GM18508 (cell line): ENCODE results near the gene EIF2D.
"Not testable (repeated sequence)": the region's sequence is repeated elsewhere in the genome, so short reads cannot be mapped to it uniquely, and the experiment has no call there.

Experiments
- ATAC-seq: cut with Tn5 transposase; IDR thresholded peaks from one replicate; pipeline ENCODE4 v1.9.1; 2021; ENCODE audit warnings: moderate number of reproducible peaks; ENCODE audit not compliant: insufficient read depth, unreplicated experiment

The EIF2D gene

DNA sequence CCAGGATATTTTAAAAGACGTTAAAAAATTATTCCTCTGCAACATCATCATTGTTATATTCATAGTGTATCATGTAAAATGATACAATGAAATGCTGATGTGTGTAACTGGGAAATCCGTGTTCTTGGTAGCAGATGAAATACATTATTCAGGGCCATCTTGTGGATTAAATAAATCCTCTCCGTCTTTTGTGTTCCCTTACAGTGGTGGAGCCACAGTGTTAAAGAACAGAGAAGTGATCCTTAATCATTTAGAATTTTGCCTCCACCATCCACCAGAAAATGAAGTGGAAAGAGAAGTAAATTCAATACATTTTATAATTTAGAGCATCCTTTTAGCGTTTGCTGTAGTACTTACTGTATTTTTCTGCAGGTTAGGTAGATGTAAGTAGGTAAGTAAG lies 24.4 kb upstream of the EIF2D start:
- ATAC-seq = no peak

DNA sequence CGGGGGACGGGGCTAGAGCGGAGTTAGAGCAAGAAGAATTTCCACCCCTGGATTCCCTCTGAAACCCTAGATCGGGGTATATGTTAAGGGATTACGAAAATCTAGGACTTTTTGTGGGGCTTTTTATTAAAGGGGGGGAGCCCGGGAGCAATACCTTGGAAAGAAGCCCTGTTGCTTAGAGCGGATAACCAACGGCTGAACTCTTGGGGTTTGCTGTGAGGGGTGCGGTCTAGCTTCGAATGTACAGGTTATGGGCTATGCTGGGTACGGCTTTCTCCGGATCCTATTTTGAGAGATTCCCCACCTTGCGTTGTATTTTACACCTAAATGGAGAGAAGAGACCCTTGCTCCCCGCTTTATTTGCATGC lies 23.7 kb upstream of the EIF2D start:
- no peak for ATAC-seq

DNA sequence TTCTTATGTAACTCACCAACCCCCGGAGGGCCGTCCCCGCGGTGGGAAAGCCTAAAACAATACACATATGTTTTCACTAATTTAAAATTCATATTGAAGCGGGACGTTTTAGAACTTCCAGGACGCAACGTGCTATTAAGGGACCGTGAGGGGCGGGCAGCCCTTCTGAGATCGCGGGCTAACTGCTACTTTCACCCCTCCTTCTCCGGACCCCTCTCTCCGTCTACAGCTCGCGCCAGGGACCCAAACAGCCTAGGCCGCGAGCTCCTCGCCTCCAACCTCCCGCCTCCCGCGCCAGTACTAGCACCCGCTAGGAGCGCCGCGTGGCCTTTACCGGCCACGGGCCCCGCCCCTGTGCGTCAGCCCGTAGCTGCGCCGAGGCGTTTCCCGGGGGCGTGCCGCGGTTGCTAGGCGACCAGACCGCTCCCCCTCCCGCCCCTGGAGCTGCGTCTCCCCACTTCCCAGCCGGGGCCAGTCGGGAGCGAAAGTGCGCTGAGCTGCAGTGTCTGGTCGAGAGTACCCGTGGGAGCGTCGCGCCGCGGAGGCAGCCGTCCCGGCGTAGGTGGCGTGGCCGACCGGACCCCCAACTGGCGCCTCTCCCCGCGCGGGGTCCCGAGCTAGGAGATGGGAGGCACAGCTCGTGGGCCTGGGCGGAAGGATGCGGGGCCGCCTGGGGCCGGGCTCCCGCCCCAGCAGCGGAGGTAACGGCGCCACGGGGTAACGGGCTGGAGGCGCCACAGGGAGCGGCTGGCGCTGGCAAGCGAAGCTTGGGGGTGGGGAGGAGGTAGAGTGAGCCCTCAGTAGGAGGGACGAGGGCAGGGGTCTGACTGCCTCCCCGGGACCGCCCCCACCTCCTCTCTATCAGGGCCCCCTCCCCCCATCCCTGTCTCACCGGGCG lies 23.1 kb upstream of the EIF2D start, which contains the start of gene DYRK3:
DYRK3 (plus strand) TSS at position 457 of the 898 bp plus-strand sequence; CDS start at position 625, 168 bp downstream.
- no peak for ATAC-seq

DNA sequence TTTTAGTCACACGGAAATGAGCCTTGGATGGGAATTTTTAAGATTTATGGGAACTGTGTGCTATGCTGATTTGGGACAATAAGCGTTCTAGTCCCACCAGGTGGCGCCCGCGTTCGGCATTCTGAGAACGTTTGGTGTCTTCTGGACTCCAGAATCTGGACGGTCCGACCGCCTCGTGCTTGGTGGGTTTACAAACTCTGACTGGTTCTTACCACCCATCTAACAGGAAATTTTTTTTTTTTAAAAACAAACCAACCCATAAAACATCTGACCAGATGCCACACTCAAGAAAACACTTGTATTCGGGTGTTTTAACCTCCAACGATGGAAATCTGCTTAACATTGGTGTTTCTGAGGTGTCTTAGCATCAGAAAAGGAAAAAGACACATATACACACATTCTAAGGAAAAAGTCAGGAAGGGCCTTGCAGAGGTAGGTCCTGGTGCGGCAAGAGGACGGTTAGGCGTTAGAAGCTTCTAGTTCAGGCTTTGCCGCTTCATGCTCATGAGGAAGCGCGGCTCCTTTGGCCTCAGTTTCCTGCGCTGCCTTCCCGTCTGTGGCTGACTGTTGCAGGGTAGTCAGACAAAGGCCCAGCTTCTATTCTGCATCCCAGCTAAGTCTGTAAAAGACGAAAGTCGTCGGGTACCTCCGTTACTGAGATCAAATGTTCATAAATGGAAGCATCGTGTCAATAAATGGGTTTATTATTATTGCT lies 22.3 kb upstream of the EIF2D start:
- no peak for ATAC-seq

DNA sequence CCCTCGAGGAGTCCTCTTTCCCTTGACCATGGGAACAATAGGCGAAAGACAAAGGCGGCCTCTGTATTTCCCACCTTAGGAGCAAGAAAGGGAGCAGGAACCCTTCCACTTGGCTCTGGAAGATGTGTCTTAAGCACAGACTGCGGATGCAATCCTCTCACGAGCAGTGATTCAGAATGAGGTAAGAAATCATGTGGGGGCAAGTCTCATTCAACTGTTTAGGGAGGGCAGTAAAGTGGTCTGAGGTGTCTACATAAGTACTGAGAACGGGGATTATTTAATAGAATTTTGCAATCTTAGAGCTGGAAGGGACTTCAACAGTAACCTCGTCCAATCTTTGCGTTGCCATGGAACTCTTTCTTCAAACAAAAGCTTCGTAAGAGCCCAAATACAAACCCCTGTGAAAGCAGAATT lies 21.4 kb upstream of the EIF2D start:
- no peak for ATAC-seq

DNA sequence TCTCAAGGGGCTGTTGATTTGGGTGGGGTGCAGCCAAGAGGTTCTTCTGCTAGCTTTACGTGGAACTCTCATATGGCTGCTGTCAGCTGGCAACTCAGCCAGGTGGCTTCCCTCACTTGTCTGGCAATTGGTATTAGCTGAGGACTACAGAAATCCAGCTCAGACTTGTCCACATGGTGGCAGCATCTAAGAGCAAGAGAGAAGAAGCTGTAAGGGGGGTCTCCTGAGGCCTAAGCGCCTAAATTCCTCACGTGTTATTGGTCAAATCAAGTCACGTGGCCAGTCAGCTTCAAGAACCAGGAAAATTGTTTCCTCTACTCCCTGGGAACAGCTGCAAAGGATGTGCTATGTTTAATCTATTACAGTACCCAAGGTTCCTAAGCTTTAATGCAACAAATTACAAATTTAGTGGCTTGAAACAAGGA lies 18.8 kb upstream of the EIF2D start:
- no peak for ATAC-seq

DNA sequence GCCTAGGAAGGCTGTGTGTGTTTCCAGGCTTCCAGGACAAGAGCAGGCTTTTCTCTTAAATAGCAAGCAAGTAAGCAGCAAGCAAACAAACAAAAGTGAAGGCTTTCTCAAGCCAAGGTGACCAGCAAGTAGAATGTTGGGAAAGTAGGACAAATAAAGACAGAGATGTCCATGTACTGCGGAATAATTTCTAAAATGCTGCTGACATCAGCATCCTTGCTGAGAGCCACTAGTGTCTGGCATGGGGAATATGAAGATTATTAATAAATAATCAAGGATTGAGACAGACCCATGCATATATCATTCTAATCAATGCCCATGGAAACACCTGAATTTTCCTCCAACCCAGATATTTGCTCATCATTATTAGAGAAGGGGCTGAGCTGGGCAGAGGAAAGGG lies 16.7 kb upstream of the EIF2D start:
- ATAC-seq = no peak

DNA sequence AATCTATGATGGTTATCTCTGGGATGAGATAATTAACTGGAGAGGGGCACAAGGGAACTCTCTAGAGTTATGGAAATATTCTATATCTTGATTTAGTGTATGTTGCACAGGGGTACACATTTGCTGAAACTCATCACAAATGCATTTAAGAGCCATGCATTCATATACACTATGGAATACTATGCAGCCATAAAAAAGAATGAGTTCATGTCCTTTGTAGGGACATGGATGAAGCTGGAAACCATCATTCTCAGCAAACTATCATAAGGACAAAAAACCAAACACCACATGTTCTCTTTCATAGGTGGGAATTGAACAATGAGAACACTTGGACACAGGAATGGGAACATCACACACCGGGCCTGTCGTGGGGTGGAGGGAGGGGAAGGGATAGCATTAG lies 14.1 kb upstream of the EIF2D start:
- ATAC-seq = not testable (repeated sequence)

DNA sequence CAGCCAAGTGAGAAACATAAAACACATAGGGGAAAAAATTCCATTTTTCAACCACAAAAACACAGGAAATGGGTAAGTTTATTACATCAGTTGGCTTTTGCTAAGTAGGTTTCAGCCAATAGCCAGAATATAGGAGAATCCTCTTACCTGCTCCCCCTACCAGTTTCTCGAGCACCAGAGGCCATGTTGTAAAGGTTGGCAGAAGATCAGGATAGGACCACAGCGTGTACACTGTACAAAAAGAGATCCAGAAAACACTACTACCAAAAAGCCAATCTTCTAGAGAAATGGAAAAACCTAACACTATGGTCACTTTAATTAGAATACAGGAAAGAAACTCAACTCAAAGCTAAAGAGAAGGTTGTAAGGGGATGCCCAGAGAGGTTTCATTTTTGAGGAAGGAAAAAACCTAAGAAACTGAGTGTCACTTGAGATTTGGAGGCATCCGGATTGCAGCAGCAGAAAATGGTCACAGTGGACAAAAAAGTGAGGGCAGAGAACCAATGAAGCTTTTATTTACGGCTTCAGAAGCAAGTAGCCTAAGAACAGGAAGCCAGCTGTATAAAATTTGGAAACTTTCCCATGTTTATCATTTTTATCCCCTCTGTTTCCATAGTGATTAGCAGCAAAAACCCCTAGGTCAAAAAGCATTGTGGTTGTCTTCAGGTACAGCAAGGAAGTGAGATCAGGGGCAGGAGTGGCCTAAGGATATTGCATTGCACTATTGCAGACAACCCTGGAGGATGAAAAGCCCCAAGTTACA lies 2.9 kb downstream of the EIF2D start:
- ATAC-seq = no peak

DNA sequence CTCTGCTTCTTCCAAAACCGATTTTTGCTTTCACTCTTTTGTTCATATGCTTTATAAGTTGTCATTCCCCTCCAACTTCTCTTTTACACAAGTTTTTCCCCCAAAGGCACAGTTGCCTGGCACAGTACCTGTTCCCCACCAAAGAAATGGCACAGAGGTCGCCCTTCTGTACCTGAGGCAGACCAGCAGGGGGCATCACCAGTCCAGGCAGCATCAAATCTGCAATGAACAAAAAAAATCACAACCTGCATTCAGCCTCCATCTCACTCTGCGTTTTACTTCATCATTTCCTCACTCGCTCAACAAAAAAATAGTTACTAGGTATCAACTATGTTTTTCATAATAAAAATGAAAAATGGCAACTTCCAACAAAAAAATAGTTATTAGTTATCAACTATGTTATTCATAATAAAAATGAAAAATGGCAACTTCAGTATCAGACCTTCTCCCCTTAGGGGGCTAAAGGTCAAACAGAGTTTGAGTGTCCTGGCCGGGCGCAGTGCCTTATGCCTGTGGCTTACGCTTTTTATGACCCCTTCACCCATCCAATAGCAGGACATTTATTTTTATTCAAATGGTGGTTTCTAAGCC lies 4.1 kb downstream of the EIF2D start:
- ATAC-seq = no peak

DNA sequence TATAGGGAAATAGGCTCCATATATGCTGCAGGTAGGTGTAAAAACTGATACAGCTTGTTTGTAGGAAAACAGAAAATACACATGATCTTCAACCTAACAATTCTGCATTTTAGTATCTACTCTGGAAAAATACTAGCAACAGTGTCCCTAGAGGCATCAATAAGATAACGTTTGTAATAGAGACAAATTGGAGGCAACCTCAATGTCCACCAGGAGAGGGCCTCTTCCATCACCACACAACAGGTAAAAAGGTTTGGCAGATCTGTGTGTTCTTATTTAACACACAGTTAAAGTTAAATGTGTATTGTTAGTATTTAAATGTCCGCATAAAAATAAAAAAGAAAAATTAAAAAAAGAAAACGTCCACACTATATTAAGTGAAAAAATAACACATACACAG lies 5.4 kb downstream of the EIF2D start:
- no peak for ATAC-seq

DNA sequence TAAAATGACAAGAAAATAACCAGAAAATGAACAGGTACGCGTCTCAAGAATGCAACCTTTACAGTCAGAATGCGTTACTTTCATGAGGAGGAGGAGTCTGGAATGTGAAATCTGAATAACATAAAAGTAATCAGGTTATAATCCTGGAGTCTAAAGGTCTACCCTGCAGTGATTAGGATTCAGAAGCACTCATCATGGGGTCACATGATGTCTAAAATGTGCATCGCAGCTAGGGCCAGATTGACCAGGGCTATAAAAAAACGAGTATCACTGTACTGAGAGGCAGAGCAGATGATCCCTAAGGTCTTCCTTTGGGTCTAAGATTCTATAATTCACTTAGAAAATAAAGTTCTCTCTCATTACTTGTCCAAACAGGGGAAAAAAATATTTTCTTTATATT lies 7.4 kb downstream of the EIF2D start:
- ATAC-seq = no peak

DNA sequence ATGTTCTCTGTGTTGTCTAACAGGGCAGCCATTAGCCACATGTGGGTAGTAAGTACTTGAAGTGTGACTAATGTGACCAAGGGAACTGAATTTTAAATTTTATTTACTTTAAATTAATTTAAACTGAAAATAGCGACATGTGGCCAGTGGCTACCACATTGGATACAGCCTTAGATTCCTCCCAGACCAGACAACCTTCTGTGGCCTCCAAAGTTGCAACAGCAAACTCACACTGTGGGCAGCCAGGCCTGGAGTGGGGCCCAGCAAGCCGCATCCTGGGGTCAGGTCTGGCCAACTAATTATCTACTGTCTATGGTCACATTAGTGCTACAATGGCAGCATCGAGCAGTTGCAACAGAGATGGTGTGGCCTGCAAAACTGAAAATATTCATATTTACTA lies 11.7 kb downstream of the EIF2D start:
- ATAC-seq = no peak

DNA sequence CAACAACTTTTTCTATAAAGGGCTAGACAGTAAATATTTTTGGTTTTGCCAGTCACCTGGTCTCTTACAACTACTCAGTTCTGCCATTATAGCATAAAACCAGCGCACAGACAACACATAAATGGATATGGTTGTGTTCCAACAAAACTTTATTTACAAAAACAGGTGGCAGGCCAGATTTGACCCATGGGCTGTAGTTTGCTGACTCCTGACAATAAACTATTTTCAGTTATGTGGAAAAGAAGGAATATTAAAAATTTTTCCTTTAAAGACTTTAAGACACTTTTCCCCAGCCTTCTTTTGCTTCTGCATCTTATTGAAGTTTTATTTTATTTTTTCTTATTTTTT lies 16.0 kb downstream of the EIF2D start:
- no peak for ATAC-seq

DNA sequence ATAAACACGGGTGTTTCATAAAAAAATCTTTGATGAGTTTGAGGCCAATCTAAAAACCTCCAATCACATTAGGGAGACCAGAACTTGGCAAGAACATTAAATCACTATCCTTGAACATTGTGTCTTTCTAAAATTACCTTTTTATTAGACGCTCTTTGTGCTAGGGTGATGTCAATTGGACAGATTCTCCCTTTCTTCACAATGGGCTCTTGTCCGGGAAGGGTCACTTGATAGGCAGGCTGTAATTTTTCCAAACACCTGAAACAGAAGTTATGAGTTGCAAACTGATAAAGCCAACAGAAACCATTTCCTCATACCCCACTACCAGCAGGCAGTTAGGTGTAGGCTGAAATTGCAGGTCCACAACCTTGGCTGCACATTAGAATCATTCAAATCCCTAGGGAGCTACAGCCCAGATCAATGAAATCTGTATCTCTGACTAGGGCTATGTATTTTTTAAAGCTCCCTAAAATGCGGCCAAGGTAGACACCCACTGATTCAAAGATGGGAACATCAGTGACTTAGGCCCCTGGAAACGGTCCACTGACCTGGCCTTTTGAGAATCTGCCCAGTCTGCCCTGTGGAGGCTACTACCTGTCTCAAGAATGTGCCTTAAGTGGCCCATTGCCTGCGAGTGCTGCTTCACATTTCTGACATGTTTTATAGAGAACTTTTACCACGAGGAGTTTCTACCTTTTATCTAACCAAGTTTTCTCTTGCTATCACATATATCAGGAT lies 16.5 kb downstream of the EIF2D start:
- ATAC-seq = no peak

DNA sequence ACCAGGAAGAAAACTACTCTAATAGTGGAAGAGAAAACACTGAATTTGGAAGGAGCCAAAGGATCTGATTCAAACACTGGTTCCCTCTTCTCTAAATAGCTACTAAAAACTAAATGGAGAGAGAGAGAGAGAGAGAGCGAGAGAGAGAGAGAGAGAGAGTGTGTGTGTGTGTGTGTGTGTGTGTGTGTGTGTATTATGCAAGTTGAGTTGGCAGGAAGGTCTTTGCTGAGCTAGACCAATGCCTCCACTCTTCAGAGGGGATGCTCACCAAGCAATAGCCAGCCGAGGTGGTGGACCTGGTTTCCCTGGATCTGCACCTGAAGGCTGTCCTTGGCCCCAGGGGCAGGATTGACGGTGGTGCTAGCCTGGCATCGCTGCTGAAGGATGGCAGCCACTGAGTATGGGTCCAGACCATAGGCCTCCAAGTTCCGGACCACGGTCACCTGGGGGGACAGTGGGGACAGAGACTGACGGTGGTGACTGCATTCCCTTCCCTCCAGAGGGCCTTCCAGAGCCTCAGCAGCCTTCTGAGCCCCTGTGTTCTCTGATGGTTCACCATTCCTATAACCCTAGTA lies 18.8 kb downstream of the EIF2D start:
- no peak for ATAC-seq

DNA sequence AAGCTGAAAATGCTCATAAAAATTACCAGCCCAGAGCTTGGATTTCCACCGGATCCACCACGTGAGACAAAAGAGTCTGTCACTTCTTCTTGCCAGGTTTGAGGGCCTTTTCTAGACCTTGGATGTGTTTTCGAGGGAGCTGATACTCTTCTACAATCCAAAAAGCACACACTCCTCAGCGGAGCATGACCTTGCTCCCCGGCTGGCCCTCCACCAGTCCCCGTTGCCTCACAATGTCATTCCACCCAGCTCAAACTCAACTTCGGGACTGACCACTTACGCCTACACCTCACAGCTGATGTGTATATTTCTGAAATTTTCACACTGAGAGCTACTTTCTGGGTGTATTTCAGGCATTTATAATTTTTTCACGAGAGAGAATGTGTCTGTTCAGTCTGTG lies 20.6 kb downstream of the EIF2D start:
- ATAC-seq = no peak

DNA sequence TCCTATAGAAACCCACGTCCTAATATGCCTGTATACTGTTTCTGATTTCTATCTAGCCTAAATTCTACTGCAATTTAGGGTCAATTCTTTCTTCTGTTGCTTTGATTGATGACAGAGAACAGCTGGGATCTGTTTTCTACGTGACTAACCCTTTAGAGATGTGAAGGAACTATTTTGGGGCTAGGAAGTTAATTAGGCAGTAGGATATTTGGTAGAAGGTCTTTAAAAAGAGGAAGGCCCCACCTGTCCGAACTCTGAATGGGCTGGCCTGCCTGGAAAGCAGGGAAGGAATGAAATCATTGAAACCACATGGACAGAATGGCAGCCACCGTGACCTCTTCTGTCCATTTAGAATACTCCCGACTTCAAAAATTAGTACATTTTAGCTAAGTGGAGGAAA lies 21.0 kb downstream of the EIF2D start:
- no peak for ATAC-seq

DNA sequence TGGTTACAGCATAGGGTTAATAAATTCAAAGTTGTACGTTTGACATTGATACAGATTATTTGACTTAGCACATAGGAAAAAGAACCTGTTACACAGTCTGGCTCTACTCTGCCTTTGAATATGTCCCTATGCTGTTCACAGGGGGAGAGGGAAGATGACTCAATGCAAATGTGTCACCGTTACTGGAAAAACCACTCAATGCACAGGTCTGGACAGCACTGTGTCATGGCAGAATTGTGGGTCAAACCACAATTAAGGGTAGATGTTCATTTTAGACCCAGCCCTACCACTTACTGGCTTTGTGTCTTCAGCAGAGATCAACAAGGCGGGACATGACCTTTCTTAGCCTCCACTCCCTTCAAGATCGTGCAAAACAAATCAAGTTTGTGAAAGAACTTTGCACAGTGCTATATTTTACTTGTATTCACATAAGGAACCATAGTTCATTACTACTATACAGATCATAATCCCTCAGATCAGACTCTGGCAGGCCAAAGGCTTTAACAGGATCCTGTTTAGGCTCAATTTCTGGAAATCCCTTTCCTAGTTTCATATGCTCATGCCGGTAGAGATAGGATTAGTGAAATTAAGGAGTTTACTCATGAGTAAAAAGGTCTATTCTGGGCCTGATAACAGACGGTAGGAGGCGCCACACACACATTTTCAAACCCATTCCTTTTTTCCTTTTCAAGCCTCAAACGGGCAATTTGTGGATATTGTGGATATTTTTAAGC lies 22.1 kb downstream of the EIF2D start:
- no peak for ATAC-seq
